WI38 (cell line): ENCODE results near the gene REPS2.

Experiments used
- H3K4me3 ChIP-seq: 2 replicates; pipeline ENCODE4 v1.5.1; 2011; ENCODE audit warnings: low read depth, mild to moderate bottlenecking, control low read depth, low read length
- TF ChIP-seq, protein P1 (sequence below): IDR thresholded peaks from 2 replicates; pipeline ENCODE4 v1.5.1; 2012; ENCODE audit warnings: low read depth, mild to moderate bottlenecking, control low read depth, low read length

The REPS2 gene

DNA sequence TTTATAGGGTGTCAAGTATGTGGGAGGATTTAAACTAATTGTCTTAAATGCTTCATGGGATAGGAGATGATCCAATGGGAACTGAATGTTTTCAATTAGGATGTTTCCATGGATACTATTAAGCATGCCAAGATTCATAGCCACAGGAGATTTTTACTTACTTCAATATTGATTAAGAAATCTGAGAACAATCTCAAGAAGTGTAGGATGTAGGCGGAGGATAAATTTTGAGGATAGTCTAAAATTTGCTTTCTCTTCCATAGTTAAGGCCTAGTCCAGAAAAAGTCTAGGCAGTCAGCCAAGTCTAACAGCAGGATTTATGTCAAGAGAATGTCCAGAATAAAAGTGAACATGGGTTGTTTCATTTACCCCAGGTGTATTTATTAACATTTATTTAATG is 32.8 kb downstream of the REPS2 start:
- TF ChIP-seq, protein P1, sequence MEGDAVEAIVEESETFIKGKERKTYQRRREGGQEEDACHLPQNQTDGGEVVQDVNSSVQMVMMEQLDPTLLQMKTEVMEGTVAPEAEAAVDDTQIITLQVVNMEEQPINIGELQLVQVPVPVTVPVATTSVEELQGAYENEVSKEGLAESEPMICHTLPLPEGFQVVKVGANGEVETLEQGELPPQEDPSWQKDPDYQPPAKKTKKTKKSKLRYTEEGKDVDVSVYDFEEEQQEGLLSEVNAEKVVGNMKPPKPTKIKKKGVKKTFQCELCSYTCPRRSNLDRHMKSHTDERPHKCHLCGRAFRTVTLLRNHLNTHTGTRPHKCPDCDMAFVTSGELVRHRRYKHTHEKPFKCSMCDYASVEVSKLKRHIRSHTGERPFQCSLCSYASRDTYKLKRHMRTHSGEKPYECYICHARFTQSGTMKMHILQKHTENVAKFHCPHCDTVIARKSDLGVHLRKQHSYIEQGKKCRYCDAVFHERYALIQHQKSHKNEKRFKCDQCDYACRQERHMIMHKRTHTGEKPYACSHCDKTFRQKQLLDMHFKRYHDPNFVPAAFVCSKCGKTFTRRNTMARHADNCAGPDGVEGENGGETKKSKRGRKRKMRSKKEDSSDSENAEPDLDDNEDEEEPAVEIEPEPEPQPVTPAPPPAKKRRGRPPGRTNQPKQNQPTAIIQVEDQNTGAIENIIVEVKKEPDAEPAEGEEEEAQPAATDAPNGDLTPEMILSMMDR: no peak
- no peak overlapping the region for H3K4me3 ChIP-seq

DNA sequence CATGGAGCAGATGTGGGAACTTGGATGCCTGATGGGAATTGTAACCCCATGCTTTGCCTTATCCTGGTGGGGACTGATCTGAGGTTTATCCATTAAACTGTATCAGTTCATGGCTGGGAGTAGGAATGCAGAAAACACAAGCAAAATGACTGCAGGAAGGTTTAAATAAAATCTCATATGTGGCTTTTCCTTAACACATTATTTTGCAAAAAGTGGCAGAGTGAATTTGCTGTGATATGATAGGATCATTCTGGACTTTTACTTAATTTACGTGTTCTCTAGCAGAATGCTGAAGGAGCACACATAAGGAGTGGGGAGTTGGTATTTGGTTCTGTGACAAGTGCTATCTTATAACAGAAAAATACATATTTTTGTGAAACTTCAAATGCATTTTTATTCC is 34.8 kb downstream of the REPS2 start:
- TF ChIP-seq, protein P1: no peak
- no peak overlapping the region for H3K4me3 ChIP-seq

DNA sequence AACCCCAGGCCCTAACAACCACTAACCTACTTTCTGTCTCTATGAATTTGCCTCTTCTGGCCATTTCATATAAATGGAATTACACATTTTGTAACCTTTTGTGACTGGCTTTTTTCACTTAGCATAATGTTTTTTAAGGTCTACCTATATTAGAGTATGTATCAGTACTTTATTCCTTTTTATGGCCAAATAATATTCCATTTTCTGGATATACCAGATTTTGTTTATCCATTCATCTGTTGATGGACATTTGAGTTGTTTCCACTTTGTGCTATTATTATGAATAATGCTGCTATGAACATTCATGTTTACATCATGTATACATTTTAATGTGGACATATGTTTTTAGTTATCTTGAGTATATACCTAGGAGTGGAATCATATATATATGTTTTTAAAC is 35.5 kb downstream of the REPS2 start:
- TF ChIP-seq, protein P1: no peak
- H3K4me3 ChIP-seq: no peak overlapping the region

DNA sequence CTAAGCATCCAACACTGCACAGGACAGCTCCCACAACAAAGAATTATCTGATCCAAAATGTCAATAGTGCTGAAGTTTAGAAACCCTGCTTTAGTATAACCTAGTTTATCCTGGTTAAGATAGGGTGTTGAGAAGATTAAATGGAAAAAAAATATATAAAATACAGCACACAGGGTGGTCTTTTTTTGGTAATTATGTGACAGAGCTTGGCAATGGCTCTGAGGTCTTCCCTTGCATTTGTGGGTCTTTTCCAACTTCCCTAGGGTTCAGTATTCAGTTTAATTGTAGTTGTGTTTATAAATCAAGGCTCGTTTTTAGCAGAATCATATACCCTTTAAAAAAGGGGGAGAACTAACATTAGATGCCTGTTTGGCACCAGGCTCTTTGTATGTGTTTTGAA is 36.6 kb downstream of the REPS2 start:
- TF ChIP-seq, protein P1: no peak
- H3K4me3 ChIP-seq: no peak overlapping the region

DNA sequence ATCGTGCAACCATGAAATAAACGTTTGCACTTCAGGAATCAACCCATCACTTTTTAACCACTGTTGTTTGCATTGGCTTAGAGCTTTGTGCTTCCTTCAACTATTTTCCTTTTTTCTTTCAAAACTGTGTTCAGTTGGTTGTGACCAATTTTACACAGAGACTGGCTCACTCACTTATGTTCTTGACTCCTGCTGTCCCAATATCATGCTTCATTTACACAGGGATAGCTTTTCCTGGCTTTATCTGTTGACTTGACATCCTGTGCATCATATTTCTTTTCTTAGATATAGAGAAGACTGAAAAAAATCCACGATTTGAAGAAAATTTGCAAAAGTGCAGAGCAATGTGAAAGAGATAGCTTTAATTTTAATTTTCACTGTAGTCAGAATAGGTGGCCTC is 38.8 kb downstream of the REPS2 start:
- no peak overlapping the region for H3K4me3 ChIP-seq
- TF ChIP-seq, protein P1: no peak

DNA sequence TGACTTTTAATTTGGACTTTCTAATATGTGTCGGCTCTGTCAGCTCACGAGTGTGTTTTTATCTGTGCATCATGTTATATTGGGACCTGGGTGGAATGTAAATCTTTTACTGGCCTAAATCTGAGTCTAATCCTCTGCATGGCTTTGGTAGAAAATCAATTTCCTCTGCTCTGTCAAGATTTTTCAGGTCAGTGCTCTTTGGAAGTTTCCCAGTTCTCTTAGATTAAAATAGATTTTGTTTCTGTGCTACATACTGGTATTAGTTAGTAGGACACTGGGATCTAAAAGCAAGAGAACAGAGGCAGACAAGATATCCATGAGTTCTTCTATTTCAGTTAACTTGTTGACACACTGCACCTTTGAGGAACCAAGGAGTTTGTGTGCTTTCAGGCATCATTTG is 39.7 kb downstream of the REPS2 start:
- H3K4me3 ChIP-seq: no peak overlapping the region
- TF ChIP-seq, protein P1: no peak

DNA sequence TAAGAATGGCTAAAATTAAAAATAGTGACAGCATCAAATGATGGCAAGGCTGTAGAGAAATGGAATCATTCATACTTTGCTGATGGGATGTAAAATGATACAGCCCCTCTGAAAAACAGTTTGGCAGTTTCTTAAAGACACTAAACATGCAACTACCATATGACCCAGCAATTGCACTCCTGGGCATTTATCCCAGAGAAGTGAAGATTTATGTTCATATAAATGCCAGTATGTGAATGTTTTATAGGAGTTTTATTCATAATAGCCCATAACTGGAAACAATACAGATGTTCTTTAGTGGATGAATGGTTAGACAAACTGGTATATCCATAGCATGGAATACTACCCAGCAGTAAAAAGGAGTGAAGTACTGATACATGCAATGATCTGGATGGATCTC is 43.3 kb downstream of the REPS2 start:
- no peak overlapping the region for H3K4me3 ChIP-seq
- TF ChIP-seq, protein P1: no peak
